ENCODE data around the gene STK11. TPM values are rescaled to one million over a fixed set of nuclear protein-coding genes. Genes with fewer than 3 reads are reported as not detected.

Gene STK11
- total RNA-seq, 1 experiment from 2014 or later = 53.0 TPM

- no peaks in the 10 kb centered on the region for H3K9me3 ChIP-seq (ENCODE audit: insufficient read depth, low read depth)
- no peaks in the 10 kb centered on the region for H3K27me3 ChIP-seq (ENCODE audit: insufficient read depth, low read depth)
- no peak overlapping the region for H3K4me2 ChIP-seq
- ChIA-PET POLR2A (ENCODE audit: unreplicated experiment) (no interaction called here), CTCF (no interaction called here)
- H3K9me2 ChIP-seq (ENCODE audit: insufficient read depth) = no peaks in the 10 kb centered on the region
- H3K4me1 ChIP-seq (replicated peaks; ENCODE audit: insufficient read depth) = peaks cover 19% of the 10 kb centered on the region
- DNase-seq = no peak
- H3K4me3 ChIP-seq = no peak overlapping the region
- no peak for TF ChIP-seq CTCF (conservative IDR thresholded peaks at IDR 0.05)
- no peak for TF ChIP-seq EZH2 (IDR thresholded peaks at IDR 0.05; ENCODE audit: low read depth)
- no peaks in the 10 kb centered on the region for H3K36me3 ChIP-seq (ENCODE audit: low read depth)
- H4K20me1 ChIP-seq (ENCODE audit: insufficient read depth) = peaks cover 50% of the 10 kb centered on the region
- H3K27ac ChIP-seq = no peak overlapping the region
- H3F3A ChIP-seq (ENCODE audit: insufficient read depth, low read depth) = peaks cover 11% of the 10 kb centered on the region; the same call in 1 of the 2 replicates
- H2AFZ ChIP-seq = no peak overlapping the region
- H3K79me2 ChIP-seq (ENCODE audit: low read depth) = peaks cover 66% of the 10 kb centered on the region
- intact Hi-C loops (cut with micrococcal nuclease; ENCODE audit: unreplicated experiment) = no loop called here
- no TSS peak for BruUV-seq (replicated peaks)
Measured at GRCh38 chr19:1158885-1159448, 46.6 kb upstream of the STK11 start.

GRCh38 chr19:1159864-1160595 lies 45.5 kb upstream of the STK11 start:
- no peak for TF ChIP-seq EZH2 (IDR thresholded peaks at IDR 0.05; ENCODE audit: low read depth)
- TF ChIP-seq CTCF (conservative IDR thresholded peaks at IDR 0.05) = no peak
- H3K9me2 ChIP-seq (ENCODE audit: insufficient read depth) = no peaks in the 10 kb centered on the region
- H3K4me2 ChIP-seq = no peak overlapping the region
- H4K20me1 ChIP-seq (ENCODE audit: insufficient read depth) = peaks cover 45% of the 10 kb centered on the region
- no peak overlapping the region for H2AFZ ChIP-seq
- H3K27me3 ChIP-seq (ENCODE audit: insufficient read depth, low read depth) = no peaks in the 10 kb centered on the region
- intact Hi-C loops (cut with micrococcal nuclease; ENCODE audit: unreplicated experiment) = no loop called here
- H3K9me3 ChIP-seq (ENCODE audit: insufficient read depth, low read depth) = no peaks in the 10 kb centered on the region
- POLR2A ChIA-PET (ENCODE audit: unreplicated experiment) = no interaction called here
- H3K4me3 ChIP-seq = no peak overlapping the region
- peaks cover 14% of the 10 kb centered on the region for H3K4me1 ChIP-seq (replicated peaks; ENCODE audit: insufficient read depth)
- no TSS peak for BruUV-seq (replicated peaks)
- no peak overlapping the region for H3K27ac ChIP-seq
- CTCF ChIA-PET = no interaction called here
- peaks cover 62% of the 10 kb centered on the region for H3K79me2 ChIP-seq (ENCODE audit: low read depth)
- no peaks in the 10 kb centered on the region for H3K36me3 ChIP-seq (ENCODE audit: low read depth)
- DNase-seq = no peak
- H3F3A ChIP-seq (ENCODE audit: insufficient read depth, low read depth) = peaks cover 11% of the 10 kb centered on the region; the same call in 1 of the 2 replicates

GRCh38 chr19:1161716-1162115 lies 43.9 kb upstream of the STK11 start:
- Histone ChIP-seq H3K36me3 (ENCODE audit: low read depth) (no peaks in the 10 kb centered on the region), H4K20me1 (ENCODE audit: insufficient read depth) (peaks cover 37% of the 10 kb centered on the region), H3K27me3 (ENCODE audit: insufficient read depth, low read depth) (no peaks in the 10 kb centered on the region), H3K4me2 (peak overlapping the region; percentile 55; the same call in 1 of the 2 replicates), H3F3A (ENCODE audit: insufficient read depth, low read depth) (peaks cover 5% of the 10 kb centered on the region; the same call in 1 of the 2 replicates), H3K9me2 (ENCODE audit: insufficient read depth) (no peaks in the 10 kb centered on the region), H3K9me3 (ENCODE audit: insufficient read depth, low read depth) (no peaks in the 10 kb centered on the region), H3K4me3 (no peak overlapping the region), H3K27ac (no peak overlapping the region), H3K79me2 (ENCODE audit: low read depth) (peaks cover 64% of the 10 kb centered on the region), H3K4me1 (replicated peaks; ENCODE audit: insufficient read depth) (peaks cover 13% of the 10 kb centered on the region), H2AFZ (no peak overlapping the region)
- ChIA-PET CTCF (no interaction called here), POLR2A (ENCODE audit: unreplicated experiment) (interaction anchor here (0.6 kb wide), 2 partner anchors 294 to 696 kb away, joined by 3 to 15 read pairs; no protein-coding TSS in a partner anchor)
- BruUV-seq (replicated peaks) = no TSS peak
- TF ChIP-seq CTCF (conservative IDR thresholded peaks at IDR 0.05) = no peak
- no peak for TF ChIP-seq EZH2 (IDR thresholded peaks at IDR 0.05; ENCODE audit: low read depth)
- peak; percentile 73 to 74 for DNase-seq
- intact Hi-C loops (cut with micrococcal nuclease; ENCODE audit: unreplicated experiment) = no loop called here

Measured in PC-9 (cell line).